Upper lobe of left lung (tissue), 6 donors: ENCODE results near the gene BCS1L. TPM values are rescaled to one million over a fixed set of nuclear protein-coding genes. Genes with fewer than 3 reads are reported as not detected.
A peak's percentile ranks its signal among the peaks of the same experiment; 100 is the strongest.
"Not testable (repeated sequence)": the region's sequence is repeated elsewhere in the genome, so short reads cannot be mapped to it uniquely, and the experiment has no call there.

Experiments
- ATAC-seq, 2 donors: fragments of 200-7000 bp; cut with Tn5 transposase; one replicate each; pipeline ENCODE4 v1.9.1; 2022; ENCODE audit warnings: mild to moderate bottlenecking in 2 of 2, moderate library complexity in 2 of 2; ENCODE audit not compliant: low FRiP score in 2 of 2
- DNase-seq, 2 donors: peaks; one replicate each; pipeline ENCODE4 v3.0.0-alpha.2; 2019 to 2020
- H3K27ac ChIP-seq, 4 donors: fragments of 200-600 bp; sonication (generic); one replicate each; pipeline ENCODE4 v1.5.1; 2016 to 2019
- H3K27me3 ChIP-seq, 4 donors: fragments of 200-600 bp; sonication (generic); one replicate each; pipeline ENCODE4 v1.5.1; 2017 to 2019
- H3K36me3 ChIP-seq, 4 donors: fragments of 200-600 bp; sonication (generic); one replicate each; pipeline ENCODE4 v1.5.1; 2016 to 2019
- H3K4me1 ChIP-seq, 4 donors: fragments of 200-600 bp; sonication (generic); one replicate each; pipeline ENCODE4 v1.5.1; 2018 to 2019
- H3K4me3 ChIP-seq, 4 donors: fragments of 200-600 bp; sonication (generic); one replicate each; pipeline ENCODE4 v1.5.1; 2017 to 2019; ENCODE audit warnings: mild to moderate bottlenecking in 2 of 4, moderate library complexity in 1 of 4
- H3K9me3 ChIP-seq, 4 donors: fragments of 200-600 bp; sonication (generic); one replicate each; pipeline ENCODE4 v1.5.1; 2018 to 2019
- CTCF ChIP-seq, 6 experiments: fragments of 450-650 bp in 4 of 6; fragments of 200-600 bp in 2 of 6; sonication (generic) in 2 of 6; IDR thresholded peaks; one replicate each; pipeline ENCODE4 v1.5.1; 2016 to 2019; ENCODE audit warnings: antibody characterized with exemption in 6 of 6
- EP300 ChIP-seq, 4 donors: sonication (generic); formaldehyde crosslinking; IDR thresholded peaks; one replicate each; pipeline ENCODE4 v1.5.1; 2017; ENCODE audit warnings: antibody characterized with exemption in 4 of 4, control low read depth in 2 of 4
- POLR2A ChIP-seq, 4 donors: fragments of 450-650 bp; IDR thresholded peaks; one replicate each; pipeline ENCODE4 v1.5.1; 2016 to 2017; ENCODE audit warnings: antibody characterized with exemption in 4 of 4, mild to moderate bottlenecking in 2 of 4
- POLR2AphosphoS5 ChIP-seq, 2 donors: sonication (generic); formaldehyde crosslinking; IDR thresholded peaks; one replicate each; pipeline ENCODE4 v1.5.1; 2017; ENCODE audit warnings: antibody characterized with exemption in 2 of 2
- WGBS, 2 donors: methylation state at CpG; one replicate each; pipeline ENCODE4 v1.1.5; 2017 to 2018; 5-methylcytosine and 5-hydroxymethylcytosine counted together
- total RNA-seq, 6 donors: library from RNA; depleted of rRNA in 4 of 6; stranded (reverse); fragments of >200 nt in 4 of 6; gene quantifications; one replicate each; pipeline versions ENCODE4 v1.1.0 to v1.2.1, GENCODE V29; 2016 to 2021
- donor health status: DM: no; HTN: no; CAD: no; lungs with moderate emphysema.
- donor health status: DM: no; HTN: yes; CAD: no; lungs with severe emphysema.

The BCS1L gene
- total RNA-seq, 6 donors from 2014 or later: 18.2 to 128 (median 32.2) TPM

- DNase-seq: no peak
- H3K27ac ChIP-seq: no peak overlapping the region
- no peaks in the 10 kb centered on the region for H3K9me3 ChIP-seq
- WGBS, 2 donors: 81 to 83% methylated on average over 3 of the region's 3 CpGs
- TF ChIP-seq POLR2A (IDR thresholded peaks at IDR 0.05): no peak
- TF ChIP-seq CTCF (IDR thresholded peaks at IDR 0.05): no peak
- TF ChIP-seq EP300 (IDR thresholded peaks at IDR 0.05): no peak
- no peak for TF ChIP-seq POLR2AphosphoS5 (IDR thresholded peaks at IDR 0.05)
- no peaks in the 10 kb centered on the region for H3K27me3 ChIP-seq
- H3K4me1 ChIP-seq: no peaks in the 10 kb centered on the region
- peaks cover 0 to 44% (median 10%) of the 10 kb centered on the region in 4 donors for H3K36me3 ChIP-seq
- no peak overlapping the region for H3K4me3 ChIP-seq
- no peak for ATAC-seq
Observed at GRCh38 chr2:218680061-218680460, 20.6 kb downstream of the BCS1L start.

- not testable (repeated sequence) for H3K27ac ChIP-seq, H3K27me3 ChIP-seq, H3K4me1 ChIP-seq, H3K9me3 ChIP-seq, H3K4me3 ChIP-seq
- peak in 1 of 2 donors; percentile 42 for DNase-seq
- WGBS, 2 donors: 22 to 27% methylated on average over 5 of the region's 5 CpGs
- peak; percentile 59 to 80 (median 71) for TF ChIP-seq CTCF (IDR thresholded peaks at IDR 0.05)
- H3K36me3 ChIP-seq: peaks cover 0 to 50% (median 17%) of the 10 kb centered on the region in 4 donors
- peak; percentile 83 to 89 for ATAC-seq
Observed at GRCh38 chr2:218687400-218688060, 28.0 kb downstream of the BCS1L start.

DNA sequence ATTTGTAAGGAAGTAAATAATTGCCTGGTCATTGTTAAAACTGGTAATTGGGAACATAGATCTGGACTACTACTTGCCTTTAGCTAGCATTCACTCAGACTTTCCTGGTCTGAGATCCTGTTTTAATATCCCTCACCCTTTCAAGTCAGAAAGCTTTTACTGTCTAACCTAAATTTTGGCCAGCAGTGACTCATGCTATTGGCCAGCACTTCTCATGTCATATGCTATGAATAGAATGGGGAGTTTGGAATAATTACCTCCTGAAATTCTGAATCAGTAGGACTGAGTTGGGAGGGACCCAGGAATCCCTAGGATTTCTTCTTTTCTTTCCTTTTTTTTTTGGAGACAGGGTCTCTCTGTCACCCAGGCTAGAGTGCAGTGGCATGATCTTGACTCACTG, 31.8 kb downstream of the BCS1L start:
- Histone ChIP-seq H3K4me1 (peaks cover 0 to 3% (median 0%) of the 10 kb centered on the region in 4 donors), H3K36me3 (peaks cover 0 to 59% (median 29%) of the 10 kb centered on the region in 4 donors), H3K4me3 (no peak overlapping the region), H3K27ac (no peak overlapping the region), H3K27me3 (no peaks in the 10 kb centered on the region), H3K9me3 (no peaks in the 10 kb centered on the region)
- no peak for DNase-seq
- no peak for TF ChIP-seq POLR2AphosphoS5 (IDR thresholded peaks at IDR 0.05)
- no peak for TF ChIP-seq EP300 (IDR thresholded peaks at IDR 0.05)
- no peak for TF ChIP-seq CTCF (IDR thresholded peaks at IDR 0.05)
- no peak for TF ChIP-seq POLR2A (IDR thresholded peaks at IDR 0.05)
- peak in 1 of 2 donors; percentile 45 for ATAC-seq

GRCh38 chr2:218694405-218695145, 35.1 kb downstream of the BCS1L start:
- H3K27me3 ChIP-seq: no peaks in the 10 kb centered on the region
- no peak overlapping the region for H3K27ac ChIP-seq
- TF ChIP-seq POLR2AphosphoS5 (IDR thresholded peaks at IDR 0.05): no peak
- TF ChIP-seq POLR2A (IDR thresholded peaks at IDR 0.05): no peak
- TF ChIP-seq CTCF (IDR thresholded peaks at IDR 0.05): no peak
- TF ChIP-seq EP300 (IDR thresholded peaks at IDR 0.05): no peak
- ATAC-seq (no peak), DNase-seq (no peak)
- WGBS, 2 donors: 85 to 96% methylated on average over 3 of the region's 3 CpGs
- no peaks in the 10 kb centered on the region for H3K9me3 ChIP-seq
- H3K4me3 ChIP-seq: no peak overlapping the region
- peaks cover 5 to 67% (median 40%) of the 10 kb centered on the region in 4 donors for H3K36me3 ChIP-seq
- no peaks in the 10 kb centered on the region for H3K4me1 ChIP-seq
